Measurements from ENCODE around the gene WT1. TPM values are rescaled to one million over a fixed set of nuclear protein-coding genes. Genes with fewer than 3 reads are reported as not detected.

Gene WT1
- total and polyA plus RNA-seq, 4 donors: 0.15 to 0.87 TPM; not detected in 2

- Histone ChIP-seq H3K27ac (ENCODE audit: low read depth in 1 of 2, low read length in 2 of 2) (no peak overlapping the region), H3K4me1 (ENCODE audit: control insufficient read depth in 1 of 2, insufficient read depth in 2 of 2, low read length in 2 of 2) (no peaks in the 10 kb centered on the region), H3K9me3 (ENCODE audit: control insufficient read depth, low read length) (no peaks in the 10 kb centered on the region), H3K36me3 (ENCODE audit: control insufficient read depth in 1 of 2, insufficient read depth in 2 of 2, low read length in 1 of 2) (no peaks in the 10 kb centered on the region), H3K27me3 (ENCODE audit: control insufficient read depth in 1 of 2, insufficient read depth in 2 of 2, low read length in 1 of 2) (no peaks in the 10 kb centered on the region), H3K4me3 (ENCODE audit: low read length in 2 of 2) (no peak overlapping the region)
- WGBS, 2 donors: 82 to 83% methylated on average over 3 of the region's 3 CpGs
- ATAC-seq (ENCODE audit: low FRiP score) (no peak), DNase-seq (no peak)
- intact Hi-C loops (cut with DNase I): no loop called here
Measured at GRCh38 chr11:32343325-32344008, 91.9 kb downstream of the WT1 start.

- no peaks in the 10 kb centered on the region for H3K9me3 ChIP-seq (ENCODE audit: control insufficient read depth, low read length)
- DNase-seq (no peak), ATAC-seq (ENCODE audit: low FRiP score) (no peak)
- H3K36me3 ChIP-seq (ENCODE audit: control insufficient read depth in 1 of 2, insufficient read depth in 2 of 2, low read length in 1 of 2): no peaks in the 10 kb centered on the region
- no peaks in the 10 kb centered on the region for H3K27me3 ChIP-seq (ENCODE audit: control insufficient read depth in 1 of 2, insufficient read depth in 2 of 2, low read length in 1 of 2)
- intact Hi-C loops (cut with DNase I): no loop called here
- no peak overlapping the region for H3K27ac ChIP-seq (ENCODE audit: low read depth in 1 of 2, low read length in 2 of 2)
- H3K4me1 ChIP-seq (ENCODE audit: control insufficient read depth in 1 of 2, insufficient read depth in 2 of 2, low read length in 2 of 2): no peaks in the 10 kb centered on the region
- WGBS, 2 donors: 51 to 54% methylated on average over 10 of the region's 10 CpGs
- no peak overlapping the region for H3K4me3 ChIP-seq (ENCODE audit: low read length in 2 of 2)
Measured at GRCh38 chr11:32341620-32342613, 93.4 kb downstream of the WT1 start.

- no peak overlapping the region for H3K27ac ChIP-seq (ENCODE audit: low read depth in 1 of 2, low read length in 2 of 2)
- H3K36me3 ChIP-seq (ENCODE audit: control insufficient read depth in 1 of 2, insufficient read depth in 2 of 2, low read length in 1 of 2): no peaks in the 10 kb centered on the region
- H3K9me3 ChIP-seq (ENCODE audit: control insufficient read depth, low read length): no peaks in the 10 kb centered on the region
- no peaks in the 10 kb centered on the region for H3K27me3 ChIP-seq (ENCODE audit: control insufficient read depth in 1 of 2, insufficient read depth in 2 of 2, low read length in 1 of 2)
- intact Hi-C loops (cut with DNase I): no loop called here
- ATAC-seq (ENCODE audit: low FRiP score): no peak
- no peak for DNase-seq
- no peaks in the 10 kb centered on the region for H3K4me1 ChIP-seq (ENCODE audit: control insufficient read depth in 1 of 2, insufficient read depth in 2 of 2, low read length in 2 of 2)
- 71 to 78% methylated on average over 3 of the region's 3 CpGs for WGBS, 2 donors
- no peak overlapping the region for H3K4me3 ChIP-seq (ENCODE audit: low read length in 2 of 2)
Measured at GRCh38 chr11:32340181-32340580, 95.2 kb downstream of the WT1 start.

Other genes with a start within 250 kb of the WT1 start
- gene EIF3M, start 148.3 kb upstream of the WT1 start, total RNA-seq: 100 to 1,000 TPM; 136 to 140 TPM
- 100 to 1,000 TPM; 230 to 357 TPM for gene EIF3M, start 148.3 kb upstream of the WT1 start, polyA plus RNA-seq

Data from aorta (tissue), 5 donors.